ENCODE data around the gene KRT15.
"Not testable (repeated sequence)": the region's sequence is repeated elsewhere in the genome, so short reads cannot be mapped to it uniquely, and the experiment has no call there.

Gene KRT15

GRCh38 chr17:41542786-41543185 is 24.1 kb upstream of the KRT15 start:
- DNase-seq, result not testable (repeated sequence)

GRCh38 chr17:41542357-41542756 is 23.7 kb upstream of the KRT15 start:
- no peak for DNase-seq

GRCh38 chr17:41540921-41541625 is 22.4 kb upstream of the KRT15 start:
- DNase-seq, result no peak

- peak; percentile 62 for DNase-seq
Measured at GRCh38 chr17:41539979-41540701, 21.4 kb upstream of the KRT15 start.

GRCh38 chr17:41539071-41539492 is 20.4 kb upstream of the KRT15 start:
- DNase-seq, result no peak

- no peak for DNase-seq
Measured at GRCh38 chr17:41538565-41538991, 19.9 kb upstream of the KRT15 start.

- DNase-seq, result no peak
Measured at GRCh38 chr17:41537990-41538389, 19.3 kb upstream of the KRT15 start.

GRCh38 chr17:41537614-41537954 is 18.9 kb upstream of the KRT15 start:
- no peak for DNase-seq

GRCh38 chr17:41536741-41537613 is 18.3 kb upstream of the KRT15 start:
- no peak for DNase-seq

- no peak for DNase-seq
Measured at GRCh38 chr17:41535764-41536481, 17.2 kb upstream of the KRT15 start.

- DNase-seq, result no peak
Measured at GRCh38 chr17:41534899-41535546, 16.3 kb upstream of the KRT15 start.

GRCh38 chr17:41533613-41534012 is 14.9 kb upstream of the KRT15 start:
- DNase-seq, result no peak

- DNase-seq, result no peak
Measured at GRCh38 chr17:41532947-41533570, 14.4 kb upstream of the KRT15 start.

GRCh38 chr17:41531993-41532392 is 13.3 kb upstream of the KRT15 start:
- no peak for DNase-seq

- DNase-seq, result no peak
Measured at GRCh38 chr17:41530062-41531048, 11.7 kb upstream of the KRT15 start.

GRCh38 chr17:41529491-41529915 is 10.8 kb upstream of the KRT15 start:
- no peak for DNase-seq

GRCh38 chr17:41528959-41529353 is 10.3 kb upstream of the KRT15 start:
- DNase-seq, result no peak

- peak; percentile 19 for DNase-seq
Measured at GRCh38 chr17:41527063-41528023, 8.7 kb upstream of the KRT15 start.

GRCh38 chr17:41524261-41524660 is 5.6 kb upstream of the KRT15 start:
- DNase-seq, result no peak
